Stimulated activated CD4-positive, alpha-beta T cell treated with anti-CD3 and anti-CD28 coated beads, Interleukin-2, amount 100 ng/mL, for 4 hours (primary cell): Measurements from ENCODE around the gene VEGFA.

ENCODE experiments used
- DNase-seq: peaks from one replicate; pipeline ENCODE4 v3.0.0-alpha.2; 2020; ENCODE audit warnings: low read depth

Gene VEGFA

GRCh38 chr6:43769526-43770371 lies at the start of gene VEGFA:
VEGFA (plus strand) TSS chr6:43770211.
- peak; percentile 84 for DNase-seq

DNA sequence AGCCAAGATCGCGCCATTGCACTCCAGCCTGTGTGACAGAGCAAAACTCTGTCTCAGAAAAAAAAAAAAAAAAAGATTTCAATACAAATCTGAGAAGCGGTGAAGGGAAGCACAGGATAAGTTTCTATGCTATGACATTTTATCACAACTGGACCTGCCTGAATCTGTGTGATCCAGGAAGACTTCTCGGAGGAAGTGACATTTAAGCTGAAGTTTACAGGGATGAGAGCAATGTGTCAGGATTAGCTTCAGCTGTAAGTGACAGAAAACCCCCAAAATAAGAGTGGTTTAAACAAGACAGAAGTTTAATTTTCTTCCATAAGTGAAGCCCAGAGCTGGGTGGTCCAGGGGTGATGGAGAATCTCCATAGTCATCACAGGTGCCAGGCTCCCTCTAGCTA lies 49.0 kb upstream of the VEGFA start:
- DNase-seq: no peak

DNA sequence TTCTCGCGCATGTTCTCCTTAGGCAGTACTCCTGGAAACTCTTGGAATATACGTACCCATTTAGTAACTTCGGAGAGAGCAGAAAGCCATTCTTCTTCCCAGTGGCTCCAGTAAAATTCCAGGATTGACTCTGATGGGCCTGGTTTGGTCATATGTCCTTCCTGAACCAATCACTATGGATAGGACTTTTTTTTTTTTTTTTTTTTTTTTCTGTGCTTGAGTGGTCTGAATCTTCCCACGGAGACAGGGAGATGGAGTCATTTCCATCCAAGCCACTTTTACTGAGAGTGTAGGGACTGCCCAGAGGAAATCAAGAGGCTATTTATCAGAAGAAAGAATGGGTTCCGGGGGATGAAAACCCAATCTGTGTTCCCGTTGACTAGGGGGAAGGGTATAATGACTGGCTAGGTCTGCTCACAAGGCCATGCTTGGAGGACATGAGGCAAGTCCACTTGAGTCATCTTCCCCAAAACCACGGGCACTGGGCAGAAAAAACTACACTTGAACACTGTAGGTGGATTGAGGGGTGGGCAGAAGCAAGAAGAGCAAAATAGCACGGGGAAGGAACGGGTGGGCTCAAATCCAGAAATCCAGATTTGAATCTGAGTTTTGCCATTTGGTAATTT lies 47.0 kb upstream of the VEGFA start:
- DNase-seq: no peak

- DNase-seq: peak; percentile 59
These were observed 46.2 kb upstream of the VEGFA start for GRCh38 chr6:43723737-43724295.

DNA sequence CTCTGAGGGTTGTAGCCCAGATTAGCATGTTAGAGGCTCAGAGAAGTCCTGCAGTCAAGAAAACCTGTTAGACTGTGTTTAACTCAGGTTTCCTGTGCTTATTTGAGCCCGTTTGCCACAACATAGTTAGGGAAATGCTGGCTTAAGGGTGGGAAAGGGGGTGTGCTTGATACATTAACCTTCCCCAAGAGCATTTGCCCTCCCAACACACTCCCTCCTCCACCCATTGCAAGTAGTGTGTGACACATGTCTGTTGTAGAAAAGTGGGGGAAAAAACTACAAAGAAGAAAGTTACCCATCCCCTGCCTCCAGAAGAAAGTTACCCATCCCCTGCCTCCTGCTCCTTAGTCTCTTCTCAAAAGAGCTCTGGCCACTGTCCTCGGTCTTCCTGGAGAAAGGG lies 45.7 kb upstream of the VEGFA start:
- DNase-seq: no peak

DNA sequence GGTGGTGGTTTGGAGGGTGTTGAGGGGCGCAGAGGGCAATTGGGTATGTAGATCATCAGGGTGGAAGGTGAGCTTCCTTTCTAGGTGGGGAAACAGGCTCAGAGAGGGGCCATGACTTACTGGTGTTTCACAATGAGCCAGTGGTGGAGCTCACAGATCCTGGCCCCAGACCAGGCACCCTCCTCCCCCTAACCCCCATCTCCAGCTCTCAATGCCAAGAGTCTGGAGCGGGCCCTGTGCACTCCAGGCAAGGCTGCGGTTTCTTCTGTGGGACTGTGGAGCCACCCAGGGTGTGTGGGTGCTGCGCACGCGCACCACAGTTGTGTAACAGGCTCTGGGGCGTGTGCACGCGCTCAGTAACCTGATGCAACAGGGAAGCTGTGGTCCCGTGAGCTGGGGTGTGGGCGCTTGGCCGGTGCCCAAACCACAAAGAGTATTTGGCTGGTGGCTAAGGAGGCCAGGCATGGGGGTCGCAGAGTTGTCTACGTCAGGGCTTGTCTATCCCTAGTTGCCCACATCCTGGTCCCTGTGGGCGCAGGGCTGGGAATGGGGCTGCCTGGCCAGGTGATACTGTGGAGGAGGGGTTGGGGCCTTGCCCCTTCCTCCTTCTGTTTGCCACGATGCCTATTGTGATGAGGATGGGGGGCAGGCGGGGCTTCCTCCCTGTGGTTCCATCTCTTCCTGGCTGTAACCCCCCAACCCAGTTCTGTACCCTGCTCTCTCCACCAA lies 44.9 kb upstream of the VEGFA start:
- DNase-seq: peak; percentile 68

GRCh38 chr6:43725643-43726580 lies 44.1 kb upstream of the VEGFA start:
- no peak for DNase-seq

DNA sequence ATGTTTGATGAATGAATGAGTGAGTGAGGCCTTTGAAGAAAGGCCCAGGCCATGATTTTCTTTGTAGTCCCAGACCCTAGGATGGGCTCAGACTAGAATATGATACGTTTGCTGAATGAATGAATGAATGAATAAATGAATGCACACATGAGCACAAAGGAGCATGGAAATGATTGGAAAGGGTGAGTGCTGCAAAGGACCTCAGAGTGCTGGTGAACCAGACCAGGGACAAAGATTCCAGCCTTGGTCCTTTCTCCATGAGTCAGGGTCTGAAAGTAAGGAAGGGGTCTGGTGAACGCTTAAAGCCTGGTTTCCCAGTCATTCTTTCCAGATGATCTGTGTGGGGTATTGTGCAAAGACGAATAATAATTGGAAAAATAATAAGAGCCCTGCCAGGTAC lies 42.4 kb upstream of the VEGFA start:
- no peak for DNase-seq

DNA sequence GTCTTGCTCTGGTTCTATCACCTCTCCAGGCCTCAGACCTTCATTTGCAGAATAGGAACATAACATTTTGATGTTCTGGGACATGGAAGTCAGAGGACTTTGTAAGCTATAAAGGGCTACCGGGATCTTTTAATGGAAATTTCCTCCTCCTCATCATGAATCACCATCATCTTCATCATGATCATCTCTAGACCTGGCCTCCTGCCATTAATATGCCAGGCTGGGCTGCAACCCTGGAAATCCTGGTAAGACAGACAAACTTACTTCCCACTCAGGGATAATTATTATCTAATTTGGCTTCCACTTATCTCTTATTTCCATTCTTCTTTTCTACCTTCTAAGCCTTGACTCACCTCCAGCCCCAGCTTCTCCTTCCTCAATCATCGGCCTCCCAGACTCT lies 41.4 kb upstream of the VEGFA start:
- DNase-seq: no peak

- DNase-seq: no peak
These were observed 40.5 kb upstream of the VEGFA start for GRCh38 chr6:43729537-43729936.

DNA sequence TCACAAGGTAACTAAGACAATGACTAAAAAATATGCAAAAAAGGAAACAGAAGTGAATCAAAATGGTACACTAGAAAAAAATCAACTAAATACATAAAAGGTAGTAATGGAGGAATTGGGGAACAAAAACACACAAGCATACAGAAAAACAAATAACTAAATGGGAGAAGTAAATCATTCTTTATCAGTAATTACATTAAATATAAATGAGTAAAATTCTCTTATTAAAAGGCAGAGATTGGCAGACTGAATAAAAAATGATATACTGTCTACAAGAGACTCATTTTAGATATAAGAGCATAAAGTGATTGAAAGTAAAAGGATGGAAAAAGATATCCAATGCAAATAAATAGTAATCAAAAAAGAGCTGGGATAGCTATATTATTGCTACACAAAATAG lies 39.4 kb upstream of the VEGFA start:
- DNase-seq: no peak

DNA sequence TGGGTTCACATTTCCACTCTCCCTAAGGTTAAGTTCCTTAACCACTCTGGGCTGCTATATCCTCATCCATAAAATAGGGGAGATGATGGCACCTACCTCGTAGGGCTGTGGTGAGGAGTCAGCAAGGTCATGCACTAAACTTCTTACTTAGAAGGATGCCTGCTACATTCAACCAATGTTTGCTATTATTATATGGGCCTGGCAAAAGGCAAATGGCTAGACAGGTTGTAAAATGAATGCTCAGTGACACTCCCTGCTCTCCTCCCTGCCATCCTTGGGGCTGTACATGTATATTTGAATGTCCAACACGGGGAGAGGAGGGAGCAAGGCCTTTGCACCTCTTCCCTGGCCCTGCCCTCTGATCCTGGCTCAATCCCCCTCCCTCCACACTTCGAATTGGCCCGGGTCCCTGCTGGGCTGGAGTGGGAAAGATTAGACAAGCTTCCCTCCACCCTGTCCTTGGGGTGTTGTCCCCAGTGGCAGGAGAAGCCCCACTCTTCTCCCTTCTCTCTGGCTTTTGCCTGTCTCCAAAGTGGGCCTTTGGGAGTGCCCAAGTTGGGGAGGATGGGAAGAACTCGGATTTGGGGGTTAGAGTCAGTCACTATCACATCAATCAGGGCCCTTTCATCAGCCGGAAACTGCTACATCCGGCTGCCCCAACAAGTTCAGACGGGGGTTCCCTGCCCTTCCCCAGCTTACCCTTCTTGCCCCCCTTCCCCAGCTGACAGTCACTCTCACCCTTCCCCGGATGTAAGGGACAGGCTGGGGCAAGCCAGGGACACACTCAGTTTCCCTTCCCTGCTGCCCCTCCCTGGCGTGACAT lies 36.3 kb upstream of the VEGFA start:
- DNase-seq: peak; percentile 16

- DNase-seq: no peak
These were observed 35.7 kb upstream of the VEGFA start for GRCh38 chr6:43734294-43734665.

GRCh38 chr6:43735642-43736199 lies 34.3 kb upstream of the VEGFA start:
- DNase-seq: no peak

GRCh38 chr6:43736211-43736786 lies 33.7 kb upstream of the VEGFA start:
- DNase-seq: no peak

GRCh38 chr6:43736844-43737243 lies 33.2 kb upstream of the VEGFA start:
- DNase-seq: no peak

GRCh38 chr6:43737272-43738081 lies 32.5 kb upstream of the VEGFA start:
- no peak for DNase-seq

GRCh38 chr6:43738267-43738676 lies 31.7 kb upstream of the VEGFA start:
- DNase-seq: no peak
